GM12873 (cell line): ENCODE results near the gene ZFP91.

Experiments used
- TF ChIP-seq, protein P1 (sequence below): IDR thresholded peaks from 2 replicates; pipeline ENCODE4 v1.5.1; 2012; ENCODE audit warnings: low read depth, mild to moderate bottlenecking, moderate library complexity, low read length, control low read depth; ENCODE audit not compliant: insufficient read depth; ENCODE audit errors: missing control alignments

Gene ZFP91

DNA sequence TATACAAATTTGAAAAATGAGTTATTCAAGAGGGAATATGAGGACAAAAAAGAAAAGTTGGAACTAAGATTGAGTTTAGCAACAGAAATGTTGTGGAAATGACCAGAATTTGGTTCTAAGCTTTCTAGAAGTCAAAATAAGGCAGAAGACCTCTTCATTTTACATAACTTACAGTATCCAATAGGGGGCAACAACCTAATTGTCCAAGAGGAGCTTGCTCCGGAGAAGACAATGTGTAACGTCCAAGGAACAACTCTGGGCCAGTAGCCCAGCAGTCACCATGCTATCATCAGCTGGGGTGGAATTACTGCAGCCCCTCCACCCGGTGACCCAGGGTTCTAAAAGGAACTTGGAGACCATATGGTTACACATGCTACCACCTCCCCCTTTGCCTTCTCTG is 57.7 kb downstream of the ZFP91 start:
- TF ChIP-seq, protein P1, sequence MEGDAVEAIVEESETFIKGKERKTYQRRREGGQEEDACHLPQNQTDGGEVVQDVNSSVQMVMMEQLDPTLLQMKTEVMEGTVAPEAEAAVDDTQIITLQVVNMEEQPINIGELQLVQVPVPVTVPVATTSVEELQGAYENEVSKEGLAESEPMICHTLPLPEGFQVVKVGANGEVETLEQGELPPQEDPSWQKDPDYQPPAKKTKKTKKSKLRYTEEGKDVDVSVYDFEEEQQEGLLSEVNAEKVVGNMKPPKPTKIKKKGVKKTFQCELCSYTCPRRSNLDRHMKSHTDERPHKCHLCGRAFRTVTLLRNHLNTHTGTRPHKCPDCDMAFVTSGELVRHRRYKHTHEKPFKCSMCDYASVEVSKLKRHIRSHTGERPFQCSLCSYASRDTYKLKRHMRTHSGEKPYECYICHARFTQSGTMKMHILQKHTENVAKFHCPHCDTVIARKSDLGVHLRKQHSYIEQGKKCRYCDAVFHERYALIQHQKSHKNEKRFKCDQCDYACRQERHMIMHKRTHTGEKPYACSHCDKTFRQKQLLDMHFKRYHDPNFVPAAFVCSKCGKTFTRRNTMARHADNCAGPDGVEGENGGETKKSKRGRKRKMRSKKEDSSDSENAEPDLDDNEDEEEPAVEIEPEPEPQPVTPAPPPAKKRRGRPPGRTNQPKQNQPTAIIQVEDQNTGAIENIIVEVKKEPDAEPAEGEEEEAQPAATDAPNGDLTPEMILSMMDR, result peak; percentile 21

DNA sequence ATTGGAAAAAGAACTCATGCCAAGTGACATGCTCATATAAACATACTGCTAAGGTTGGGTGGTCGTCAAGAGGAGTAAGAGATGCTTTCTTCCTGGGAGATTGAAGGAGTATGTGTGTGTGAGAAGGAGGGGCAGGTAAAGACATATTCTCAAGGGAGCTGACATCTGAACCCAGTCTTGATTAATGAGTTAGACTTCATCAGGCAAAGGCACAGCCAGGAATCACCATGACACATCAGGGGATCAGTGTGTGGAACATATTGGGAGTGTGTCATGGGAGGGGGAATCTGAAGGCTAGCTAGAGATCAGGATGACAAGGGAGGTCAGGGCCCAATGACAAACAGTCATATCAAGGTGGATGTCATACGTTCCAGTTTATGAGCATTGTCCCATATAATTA is 58.5 kb downstream of the ZFP91 start:
- TF ChIP-seq, protein P1, result no peak

- TF ChIP-seq, protein P1, result no peak
Measured at GRCh38 chr11:58639103-58639502, 60.2 kb downstream of the ZFP91 start.

DNA sequence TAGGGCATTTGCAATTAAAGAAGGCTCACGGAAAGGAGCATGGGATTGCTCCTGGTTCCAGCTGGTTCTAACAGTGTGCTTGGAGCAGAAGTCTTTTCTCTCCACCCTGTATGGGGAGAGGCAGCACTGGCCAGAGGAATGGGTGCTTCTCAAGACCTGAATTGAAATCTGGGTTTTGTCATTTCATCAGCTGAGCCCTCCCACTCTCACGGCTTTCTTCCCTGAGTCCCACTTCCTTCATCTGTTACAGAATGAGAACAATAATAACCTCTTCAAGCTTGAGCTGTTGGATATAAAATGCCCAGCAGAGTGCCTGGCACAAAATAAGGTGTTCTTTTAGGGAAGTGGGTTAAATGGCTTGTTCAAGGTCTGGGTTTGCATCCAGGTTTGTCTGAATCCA is 60.8 kb downstream of the ZFP91 start:
- TF ChIP-seq, protein P1, result no peak

- TF ChIP-seq, protein P1, result no peak
Measured at GRCh38 chr11:58640386-58641023, 61.6 kb downstream of the ZFP91 start.

DNA sequence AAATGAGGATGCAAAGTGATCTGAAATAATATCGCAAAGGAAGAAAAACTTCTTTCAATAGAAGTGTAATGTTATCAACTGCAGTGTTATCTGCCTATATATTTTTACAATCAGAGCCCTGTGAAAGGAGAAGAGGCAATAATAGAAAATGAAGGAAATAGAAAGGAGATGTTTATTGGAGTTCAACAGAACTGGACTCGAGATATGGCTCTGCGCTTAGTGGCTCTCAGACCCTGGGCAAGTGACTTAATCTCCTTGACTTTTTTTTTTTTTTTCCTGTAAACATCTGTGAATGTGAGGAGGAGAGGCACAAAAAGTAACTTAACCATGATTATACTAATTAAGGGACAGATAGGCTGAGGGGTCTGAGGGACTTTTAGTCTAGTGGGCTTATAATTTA is 62.5 kb downstream of the ZFP91 start:
- TF ChIP-seq, protein P1, result no peak

DNA sequence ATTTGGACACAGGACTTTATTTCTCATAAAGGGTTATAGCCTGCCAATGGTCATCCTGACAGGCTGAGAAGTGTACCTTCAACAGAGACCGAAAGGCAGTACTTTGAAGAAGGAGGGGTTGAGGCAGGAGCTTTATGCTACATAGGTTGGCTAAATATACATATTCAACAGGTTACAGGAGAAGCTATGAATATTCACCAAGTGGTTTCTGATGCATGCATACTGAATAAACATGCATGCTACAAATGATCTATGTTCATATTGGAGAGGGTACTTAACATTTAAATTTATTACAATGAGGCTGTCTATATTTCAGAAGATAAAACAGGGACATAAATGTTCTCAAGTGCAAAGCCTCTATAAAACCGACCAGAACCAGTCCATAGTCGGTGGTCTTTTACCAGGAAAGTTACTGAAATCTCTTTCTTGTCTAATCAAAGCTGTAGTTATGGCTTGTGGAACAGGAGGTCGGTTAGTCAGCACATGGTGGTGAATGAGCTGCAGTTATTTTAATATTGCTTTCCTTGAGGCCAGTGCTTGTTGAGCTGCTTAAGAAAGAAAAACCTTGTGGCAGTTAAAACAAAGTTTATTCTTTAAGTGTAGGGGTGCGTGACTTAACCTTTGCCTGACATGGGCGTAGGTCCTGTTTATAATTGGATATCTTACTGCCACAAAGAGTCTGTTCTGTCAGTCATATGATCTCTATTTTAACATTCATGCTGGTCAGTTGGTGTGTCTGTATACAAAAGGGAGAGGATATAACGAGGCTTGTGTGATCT is 63.1 kb downstream of the ZFP91 start:
- TF ChIP-seq, protein P1, result no peak
